ENCODE results near the gene AXIN2. TPM values are rescaled to one million over a fixed set of nuclear protein-coding genes. Genes with fewer than 3 reads are reported as not detected.

The AXIN2 gene
- total RNA-seq, 4 donors from 2014 or later: 9.8 to 36.9 (median 19.8) TPM

DNA sequence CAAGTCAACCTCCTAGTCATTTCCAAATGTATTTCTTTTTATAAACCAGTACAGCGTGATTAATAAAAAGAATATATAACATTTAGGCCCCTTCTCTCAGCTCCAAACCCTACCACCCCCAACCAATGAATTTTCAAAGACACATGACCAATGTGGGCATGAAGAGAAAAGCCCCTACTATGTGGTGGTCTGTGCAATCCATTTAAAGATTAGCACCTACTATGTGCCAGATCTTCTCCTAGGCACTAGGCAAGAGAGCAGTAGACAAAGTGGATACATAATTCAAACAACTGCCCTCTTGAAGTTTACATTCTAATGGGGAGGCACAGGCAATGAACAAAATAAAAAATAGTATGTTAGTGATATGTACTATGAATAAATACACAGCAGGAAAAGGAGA, 19.4 kb downstream of the AXIN2 start:
- no peaks in the 10 kb centered on the region for H3K9me3 ChIP-seq
- DNase-seq (ENCODE audit: low spot score in 2 of 2): no peak
- no peaks in the 10 kb centered on the region for H3K27me3 ChIP-seq
- H3K36me3 ChIP-seq: peaks cover 50% of the 10 kb centered on the region
- H3K27ac ChIP-seq: no peak overlapping the region
- 94% methylated on average over 1 of the region's 1 CpG for WGBS
- TF ChIP-seq, protein P1, sequence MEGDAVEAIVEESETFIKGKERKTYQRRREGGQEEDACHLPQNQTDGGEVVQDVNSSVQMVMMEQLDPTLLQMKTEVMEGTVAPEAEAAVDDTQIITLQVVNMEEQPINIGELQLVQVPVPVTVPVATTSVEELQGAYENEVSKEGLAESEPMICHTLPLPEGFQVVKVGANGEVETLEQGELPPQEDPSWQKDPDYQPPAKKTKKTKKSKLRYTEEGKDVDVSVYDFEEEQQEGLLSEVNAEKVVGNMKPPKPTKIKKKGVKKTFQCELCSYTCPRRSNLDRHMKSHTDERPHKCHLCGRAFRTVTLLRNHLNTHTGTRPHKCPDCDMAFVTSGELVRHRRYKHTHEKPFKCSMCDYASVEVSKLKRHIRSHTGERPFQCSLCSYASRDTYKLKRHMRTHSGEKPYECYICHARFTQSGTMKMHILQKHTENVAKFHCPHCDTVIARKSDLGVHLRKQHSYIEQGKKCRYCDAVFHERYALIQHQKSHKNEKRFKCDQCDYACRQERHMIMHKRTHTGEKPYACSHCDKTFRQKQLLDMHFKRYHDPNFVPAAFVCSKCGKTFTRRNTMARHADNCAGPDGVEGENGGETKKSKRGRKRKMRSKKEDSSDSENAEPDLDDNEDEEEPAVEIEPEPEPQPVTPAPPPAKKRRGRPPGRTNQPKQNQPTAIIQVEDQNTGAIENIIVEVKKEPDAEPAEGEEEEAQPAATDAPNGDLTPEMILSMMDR (IDR thresholded peaks at IDR 0.05): no peak
- no peak for TF ChIP-seq POLR2A (IDR thresholded peaks at IDR 0.05)
- TF ChIP-seq EP300 (IDR thresholded peaks at IDR 0.05): no peak
- no peak for TF ChIP-seq POLR2AphosphoS5 (IDR thresholded peaks at IDR 0.05)
- H3K4me3 ChIP-seq: no peak overlapping the region
- H3K4me1 ChIP-seq: peaks cover 22% of the 10 kb centered on the region

DNA sequence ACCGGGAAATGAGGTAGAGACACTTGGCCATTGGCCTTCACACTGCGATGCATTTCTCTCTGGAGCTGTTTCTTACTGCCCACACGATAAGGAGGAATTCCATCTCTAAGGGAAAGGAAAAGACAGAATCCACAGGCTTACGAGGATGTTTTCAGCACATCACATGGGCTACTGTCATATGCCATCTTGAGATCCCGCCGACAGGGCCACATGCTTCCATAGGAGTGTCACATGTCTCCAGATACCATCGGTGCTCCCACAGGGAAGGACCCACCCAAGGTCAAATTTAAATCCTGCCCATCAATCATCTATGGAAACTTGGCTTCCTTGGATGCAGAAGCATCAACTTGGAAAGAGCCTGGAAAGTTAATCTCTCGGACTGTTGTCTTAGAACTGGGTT, 20.0 kb downstream of the AXIN2 start:
- WGBS: 87% methylated on average over 8 of the region's 8 CpGs
- DNase-seq (ENCODE audit: low spot score in 2 of 2): no peak
- Histone ChIP-seq H3K9me3 (no peaks in the 10 kb centered on the region), H3K36me3 (peaks cover 56% of the 10 kb centered on the region), H3K4me1 (peaks cover 16% of the 10 kb centered on the region), H3K27me3 (no peaks in the 10 kb centered on the region), H3K4me3 (no peak overlapping the region), H3K27ac (no peak overlapping the region)
- TF ChIP-seq POLR2AphosphoS5 (IDR thresholded peaks at IDR 0.05): no peak
- no peak for TF ChIP-seq EP300 (IDR thresholded peaks at IDR 0.05)
- no peak for TF ChIP-seq POLR2A (IDR thresholded peaks at IDR 0.05)
- TF ChIP-seq, protein P1 (IDR thresholded peaks at IDR 0.05): no peak

DNA sequence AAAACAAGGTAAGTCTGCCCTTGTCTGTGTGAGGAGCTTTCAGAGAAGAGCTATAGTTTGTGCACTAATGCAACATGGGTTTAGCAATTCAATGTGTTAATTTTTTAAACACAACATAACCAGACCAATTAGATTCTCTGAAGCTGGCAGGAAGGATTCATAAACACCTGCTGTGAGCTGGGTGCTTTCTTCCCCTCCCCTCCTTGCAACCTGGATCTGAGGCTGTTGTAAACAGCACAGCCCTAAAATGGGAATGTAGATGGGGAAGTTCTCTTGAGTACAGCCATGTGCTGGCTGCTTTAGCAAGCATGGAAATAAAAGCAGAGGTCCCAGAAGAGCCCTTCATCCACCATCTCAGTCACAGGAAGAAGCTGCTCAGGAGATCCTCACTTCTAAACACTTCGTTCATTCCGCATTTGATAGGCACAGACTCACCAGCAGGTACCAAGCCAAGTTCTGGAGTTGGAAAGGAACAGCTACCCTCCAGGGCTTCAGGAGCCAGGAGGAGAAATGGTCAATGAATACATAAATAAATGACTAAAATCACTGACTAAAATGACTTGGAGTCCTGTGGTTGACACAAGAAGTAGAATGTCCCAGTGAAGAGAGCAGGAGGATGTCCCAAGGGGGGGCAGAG, 21.7 kb downstream of the AXIN2 start:
- Histone ChIP-seq H3K9me3 (no peaks in the 10 kb centered on the region), H3K4me1 (peaks cover 7% of the 10 kb centered on the region), H3K27ac (no peak overlapping the region), H3K27me3 (no peaks in the 10 kb centered on the region), H3K4me3 (no peak overlapping the region), H3K36me3 (peaks cover 70% of the 10 kb centered on the region)
- DNase-seq (ENCODE audit: low spot score in 2 of 2): no peak
- no peak for TF ChIP-seq POLR2AphosphoS5 (IDR thresholded peaks at IDR 0.05)
- 78% methylated on average over 2 of the region's 2 CpGs for WGBS

DNA sequence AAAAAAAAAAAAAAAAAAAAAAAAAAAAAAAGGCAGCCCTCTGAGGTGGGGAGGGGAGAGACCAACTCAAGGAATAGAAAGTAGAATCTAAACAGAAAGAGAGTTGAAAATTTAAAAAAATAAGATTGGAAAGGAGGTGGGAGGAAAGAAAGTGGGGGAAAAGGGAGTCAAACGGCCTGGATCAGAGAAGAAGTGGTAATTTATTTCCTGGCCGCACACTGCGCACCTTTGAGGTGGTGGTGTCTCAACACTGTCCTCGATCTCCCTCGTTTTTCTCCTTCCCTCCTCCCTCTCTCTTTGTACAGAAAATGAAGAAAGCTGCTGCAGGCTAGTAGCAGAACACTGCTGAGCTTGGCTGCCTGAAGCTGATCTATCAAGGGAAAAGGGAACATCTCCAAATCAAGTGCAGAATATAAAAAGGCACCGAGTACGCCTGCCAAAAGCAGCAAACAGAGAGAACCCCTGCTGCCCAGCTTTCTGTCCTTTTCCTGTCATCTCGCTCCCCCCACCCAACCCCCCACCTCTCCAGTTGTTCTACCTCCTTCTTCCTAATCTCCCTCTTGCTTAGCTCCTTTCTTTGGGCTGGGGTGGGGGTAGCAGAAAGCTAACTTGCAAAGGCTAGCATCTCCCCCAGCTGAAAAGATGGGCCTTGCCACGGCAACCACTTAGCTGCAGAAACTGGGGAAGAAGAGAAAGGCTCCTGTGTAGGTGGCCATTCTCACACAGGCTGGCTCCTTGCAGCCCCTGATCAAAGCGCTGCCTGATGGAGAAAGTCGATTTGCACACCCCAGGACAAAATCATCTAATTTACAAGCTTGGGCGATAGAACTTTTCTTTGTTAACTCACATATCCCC, 22.5 kb downstream of the AXIN2 start:
- Histone ChIP-seq H3K4me3 (no peak overlapping the region), H3K36me3 (peaks cover 71% of the 10 kb centered on the region), H3K27ac (no peak overlapping the region), H3K4me1 (peaks cover 7% of the 10 kb centered on the region), H3K9me3 (no peaks in the 10 kb centered on the region), H3K27me3 (no peaks in the 10 kb centered on the region)
- no peak for TF ChIP-seq POLR2AphosphoS5 (IDR thresholded peaks at IDR 0.05)
- TF ChIP-seq, protein P1 (IDR thresholded peaks at IDR 0.05): no peak
- no peak for TF ChIP-seq POLR2A (IDR thresholded peaks at IDR 0.05)
- no peak for TF ChIP-seq EP300 (IDR thresholded peaks at IDR 0.05)
- DNase-seq (ENCODE audit: low spot score in 2 of 2): no peak
- 77% methylated on average over 12 of the region's 12 CpGs for WGBS

DNA sequence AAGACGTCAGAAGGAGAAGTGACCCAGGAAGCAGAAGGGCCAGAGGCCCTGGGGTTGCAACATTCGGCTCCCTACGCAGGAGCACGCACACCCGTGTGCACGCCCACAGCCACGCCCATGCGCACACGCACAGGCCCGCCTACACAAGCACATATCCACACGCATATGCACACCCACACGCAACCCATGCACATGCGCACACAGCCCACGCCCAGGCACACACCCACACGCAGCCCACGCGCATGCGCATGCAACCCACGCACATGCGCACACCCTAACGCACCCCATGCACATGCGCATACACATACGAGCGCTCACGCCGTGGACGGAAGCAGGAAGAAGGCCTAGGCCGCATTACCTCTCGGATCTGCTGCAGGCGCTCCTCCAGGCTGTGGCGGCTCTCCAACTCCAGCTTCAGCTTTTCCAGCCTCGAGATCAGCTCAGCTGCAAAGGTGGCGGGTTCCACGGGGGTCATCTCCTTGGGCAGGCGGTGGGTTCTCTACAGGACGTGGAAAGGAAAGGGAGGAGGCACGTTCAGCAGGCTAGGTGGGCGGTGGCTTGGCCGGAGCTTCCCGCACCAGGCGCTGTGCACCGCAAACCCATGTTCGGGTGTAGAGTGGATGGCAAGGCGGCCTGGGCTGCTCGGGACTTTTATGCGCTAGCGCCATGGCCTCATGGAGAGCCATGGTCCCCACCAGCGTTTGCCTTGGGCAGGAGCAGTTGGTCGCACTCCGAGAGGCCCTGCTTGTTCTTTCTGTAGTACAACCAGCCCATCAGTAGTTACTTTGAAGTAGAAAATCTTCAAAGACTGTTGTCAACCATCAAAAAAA, 23.4 kb downstream of the AXIN2 start:
- TF ChIP-seq EP300 (IDR thresholded peaks at IDR 0.05): no peak
- no peak for TF ChIP-seq POLR2A (IDR thresholded peaks at IDR 0.05)
- no peak for TF ChIP-seq POLR2AphosphoS5 (IDR thresholded peaks at IDR 0.05)
- TF ChIP-seq, protein P1 (IDR thresholded peaks at IDR 0.05): no peak
- no peak overlapping the region for H3K27ac ChIP-seq
- H3K4me3 ChIP-seq: no peak overlapping the region
- H3K27me3 ChIP-seq: no peaks in the 10 kb centered on the region
- DNase-seq (ENCODE audit: low spot score in 2 of 2): no peak
- 84% methylated on average over 47 of the region's 50 CpGs for WGBS
- H3K36me3 ChIP-seq: peaks cover 76% of the 10 kb centered on the region
- peaks cover 5% of the 10 kb centered on the region for H3K4me1 ChIP-seq
- H3K9me3 ChIP-seq: no peaks in the 10 kb centered on the region
